H1 (cell line): ENCODE results near the gene STIM1. TPM values are rescaled to one million over a fixed set of nuclear protein-coding genes. Genes with fewer than 3 reads are reported as not detected.

Source experiments
- CTCF ChIA-PET: fragments of 300-600 bp; sonication (Branson Sonifier 250); formaldehyde crosslinking; loops from one replicate; lab custom pipeline; 2021; ENCODE audit not compliant: partially characterized antibody; lab: Charles Lee
- POLR2A ChIA-PET: fragments of 300-600 bp; sonication (Branson Sonifier 250); formaldehyde crosslinking; loops from one replicate; lab custom pipeline; 2021; ENCODE audit warnings: inconsistent platforms; ENCODE audit not compliant: partially characterized antibody; lab: Charles Lee
- DNase-seq, 2 experiments: peaks; one replicate each; pipeline versions ENCODE4 v3.0.0 to v3.0.0-alpha.2; 2010 to 2022; ENCODE audit warnings: low spot score in 2 of 2, low read depth in 1 of 2, mixed read lengths in 1 of 2
- FAIRE-seq: peaks from 2 replicates; lab custom pipeline; 2011; peaks lifted over from hg19 to GRCh38; lab: Jason Lieb, UNC
- H2AFZ ChIP-seq: 2 replicates; pipeline ENCODE4 v1.8.1; 2012; ENCODE audit warnings: low read length, inconsistent platforms
- H2AK5ac ChIP-seq: 2 replicates; pipeline ENCODE4 v1.6.1; 2013; ENCODE audit warnings: low read depth, low read length
- H2BK120ac ChIP-seq: replicated peaks from 2 replicates; pipeline ENCODE3; 2013; ENCODE audit warnings: low read depth, low read length, inconsistent platforms
- H2BK12ac ChIP-seq: 2 replicates; pipeline ENCODE4 v1.6.1; 2013; ENCODE audit warnings: low read depth, low read length
- H2BK15ac ChIP-seq: 2 replicates; pipeline ENCODE4 v1.6.1; 2013; ENCODE audit warnings: low read length
- H2BK20ac ChIP-seq: 2 replicates; pipeline ENCODE4 v1.6.1; 2013; ENCODE audit warnings: low read length
- H2BK5ac ChIP-seq: 2 replicates; pipeline ENCODE4 v1.6.1; 2013; ENCODE audit warnings: low read depth, low read length
- H3K14ac ChIP-seq: 2 replicates; pipeline ENCODE4 v1.6.1; 2013; ENCODE audit warnings: inconsistent platforms; ENCODE audit not compliant: insufficient read length
- H3K18ac ChIP-seq: 2 replicates; pipeline ENCODE4 v1.6.1; 2013; ENCODE audit warnings: low read length; ENCODE audit errors: extremely low read depth
- H3K23ac ChIP-seq: 2 replicates; pipeline ENCODE4 v1.6.1; 2013; ENCODE audit warnings: inconsistent platforms; ENCODE audit not compliant: insufficient read length
- H3K23me2 ChIP-seq: 2 replicates; pipeline ENCODE4 v1.6.1; 2013; ENCODE audit warnings: low read depth, low read length
- H3K27ac ChIP-seq: 2 replicates; pipeline ENCODE4 v1.6.1; 2011; ENCODE audit warnings: low read depth, low read length, inconsistent platforms
- H3K27me3 ChIP-seq, 4 experiments: replicated peaks in 1 of 4; 1 replicate in 1 of 4; 2 replicates in 3 of 4; pipeline versions ENCODE4 v1.6.1 to v1.8.1; 2011 to 2013; ENCODE audit warnings: low read length in 3 of 4, mild to moderate bottlenecking in 3 of 4, inconsistent platforms in 2 of 4, mixed read lengths in 2 of 4, moderate library complexity in 1 of 4; ENCODE audit not compliant: control insufficient read depth in 3 of 4, insufficient read depth in 3 of 4; ENCODE audit errors: extremely low read depth in 1 of 4
- H3K36me3 ChIP-seq, 4 experiments: 2 replicates each; pipeline versions ENCODE4 v1.6.1 to v1.8.1; 2011 to 2013; ENCODE audit warnings: mild to moderate bottlenecking in 4 of 4, low read length in 3 of 4, moderate library complexity in 2 of 4, control low read depth in 1 of 4, inconsistent platforms in 1 of 4; ENCODE audit not compliant: insufficient read depth in 4 of 4, control insufficient read depth in 2 of 4
- H3K4ac ChIP-seq: replicated peaks from 2 replicates; pipeline ENCODE3; 2013; ENCODE audit warnings: low read length, low read depth, mixed read lengths, inconsistent platforms; ENCODE audit not compliant: insufficient read length
- H3K4me1 ChIP-seq, 4 experiments: replicated peaks in 1 of 4; 1 replicate in 1 of 4; 2 replicates in 3 of 4; pipeline versions ENCODE4 v1.6.1 to v1.8.1; 2011 to 2013; ENCODE audit warnings: low read length in 3 of 4, inconsistent platforms in 2 of 4, mixed read lengths in 1 of 4; ENCODE audit not compliant: insufficient read depth in 4 of 4, control insufficient read depth in 3 of 4
- H3K4me2 ChIP-seq, 2 experiments: 2 replicates each; pipeline versions ENCODE4 v1.6.1 to v1.8.1; 2011 to 2013; ENCODE audit warnings: low read depth in 2 of 2, low read length in 2 of 2, control low read depth in 1 of 2, inconsistent platforms in 1 of 2, mild to moderate bottlenecking in 1 of 2; ENCODE audit not compliant: insufficient read depth in 1 of 2
- H3K4me3 ChIP-seq, 4 experiments: fragments of 200-600, 300-600 bp in 1 of 4; sonication (generic), shearing (Covaris generic), sonication (Bioruptor Twin) in 1 of 4; 2 replicates each; pipeline versions ENCODE4 v1.5.1 to v1.8.1; 2011 to 2016; ENCODE audit warnings: low read length in 4 of 4, low read depth in 3 of 4, control low read depth in 2 of 4, inconsistent platforms in 2 of 4, mild to moderate bottlenecking in 2 of 4, mixed read lengths in 1 of 4, moderate library complexity in 1 of 4; ENCODE audit not compliant: insufficient read depth in 2 of 4; ENCODE audit errors: extremely low read depth in 1 of 4
- H3K56ac ChIP-seq: replicated peaks from 2 replicates; pipeline ENCODE3; 2013; ENCODE audit warnings: low read depth, mild to moderate bottlenecking, mixed read lengths, low read length, inconsistent platforms; ENCODE audit not compliant: insufficient read length
- H3K79me1 ChIP-seq: 2 replicates; pipeline ENCODE4 v1.6.1; 2013; ENCODE audit warnings: low read depth, low read length, control low read depth
- H3K79me2 ChIP-seq, 2 experiments: 2 replicates each; pipeline versions ENCODE4 v1.6.1 to v1.8.1; 2012 to 2013; ENCODE audit warnings: low read length in 2 of 2, mild to moderate bottlenecking in 2 of 2, inconsistent platforms in 1 of 2; ENCODE audit not compliant: insufficient read depth in 2 of 2, control insufficient read depth in 1 of 2
- H3K9ac ChIP-seq, 4 experiments: replicated peaks in 1 of 4; 1 replicate in 1 of 4; 2 replicates in 3 of 4; pipeline versions ENCODE4 v1.6.1 to v1.8.1; 2011 to 2013; ENCODE audit warnings: low read depth in 3 of 4, low read length in 3 of 4, control low read depth in 2 of 4, mild to moderate bottlenecking in 2 of 4, moderate library complexity in 2 of 4, inconsistent platforms in 1 of 4; ENCODE audit errors: extremely low read depth in 1 of 4
- H3K9me3 ChIP-seq, 2 experiments: 2 replicates each; pipeline versions ENCODE4 v1.6.1 to v1.8.1; 2012 to 2013; ENCODE audit warnings: mild to moderate bottlenecking in 2 of 2, moderate library complexity in 2 of 2, control low read depth in 1 of 2, inconsistent platforms in 1 of 2, low read depth in 1 of 2, low read length in 1 of 2, mixed read lengths in 1 of 2; ENCODE audit not compliant: insufficient read depth in 2 of 2
- H4K20me1 ChIP-seq, 2 experiments: replicated peaks in 1 of 2; 2 replicates each; pipeline versions ENCODE3 to v1.8.1; 2011 to 2013; ENCODE audit warnings: inconsistent platforms in 2 of 2, low read length in 2 of 2, mild to moderate bottlenecking in 1 of 2; ENCODE audit not compliant: insufficient read depth in 2 of 2, control insufficient read depth in 1 of 2
- H4K5ac ChIP-seq: 2 replicates; pipeline ENCODE4 v1.6.1; 2013; ENCODE audit warnings: low read length, low read depth, mixed read lengths, inconsistent platforms; ENCODE audit not compliant: insufficient read length
- H4K8ac ChIP-seq: 2 replicates; pipeline ENCODE4 v1.8.0; 2013; ENCODE audit warnings: mild to moderate bottlenecking, moderate library complexity, low read length, inconsistent platforms; ENCODE audit not compliant: insufficient read depth; ENCODE audit errors: extremely low read depth
- H4K91ac ChIP-seq: replicated peaks from 2 replicates; pipeline ENCODE3; 2013; ENCODE audit warnings: low read length, mixed read lengths, inconsistent platforms; ENCODE audit not compliant: insufficient read length
- CBX8 ChIP-seq: fragments of 300-800, 300-1000 bp; sonication (generic); IDR thresholded peaks from 2 replicates; pipeline ENCODE4 v1.7.1; 2016; ENCODE audit warnings: low read depth, low read length, borderline replicate concordance
- GABPA ChIP-seq: IDR thresholded peaks from 2 replicates; pipeline ENCODE4 v1.6.1; 2011; ENCODE audit warnings: mild to moderate bottlenecking, low read length, moderate library complexity, borderline replicate concordance; ENCODE audit not compliant: insufficient read depth
- SIRT6 ChIP-seq: IDR thresholded peaks from one replicate; pipeline ENCODE4 v1.7.1; 2012; ENCODE audit warnings: low read length, inconsistent platforms
- SIX5 ChIP-seq: IDR thresholded peaks from 2 replicates; pipeline ENCODE4 v1.6.1; 2011; ENCODE audit warnings: mild to moderate bottlenecking, low read depth, low read length
- WGBS, 2 experiments: shearing (Covaris generic) in 1 of 2; methylation state at CpG; one replicate each; pipeline versions ENCODE4 v1.1.6 to v1.1.7; 2013 to 2015; ENCODE audit warnings: low lambda C conversion rate in 2 of 2, mixed read lengths in 2 of 2, inconsistent platforms in 1 of 2, low coverage in 1 of 2, missing lambda C conversion rate in 1 of 2; ENCODE audit not compliant: insufficient replicate concordance in 2 of 2, insufficient coverage in 1 of 2, insufficient read length in 1 of 2; ENCODE audit errors: extremely low coverage in 1 of 2, missing lambda C conversion rate in 1 of 2; 5-methylcytosine and 5-hydroxymethylcytosine counted together
- polyA plus RNA-seq, 7 experiments: library from polyadenylated mRNA; depleted of rRNA in 3 of 7; stranded (reverse) in 5 of 7; unstranded in 2 of 7; fragments of >200 nt in 5 of 7; fragments of 200-250 nt in 2 of 7; gene quantifications; 1 replicate in 5 of 7; 2 replicates in 1 of 7; 4 replicates in 1 of 7; pipeline versions ENCODE4 v1.2.1 to v1.2.3, GENCODE V29; 2011 to 2013; ENCODE audit warnings: missing spikeins in 2 of 7, mixed read lengths in 2 of 7
- total RNA-seq: library from RNA; stranded (reverse); fragmentation: NEBNext Ultra II Directional; extraction: Animal tissue kit (Norgen Biotek cat#: 25700); gene quantifications from 2 replicates; pipeline ENCODE4 v1.2.1, GENCODE V29; 2021
- TF ChIP-seq, protein P1 (sequence below), 3 experiments: IDR thresholded peaks; 1 replicate in 2 of 3; 2 replicates in 1 of 3; pipeline versions ENCODE4 v1.5.1 to v1.6.1; 2011; ENCODE audit warnings: low read length in 3 of 3, mild to moderate bottlenecking in 3 of 3, inconsistent platforms in 2 of 3, low read depth in 1 of 3, moderate library complexity in 1 of 3; ENCODE audit not compliant: insufficient read depth in 1 of 3; ENCODE audit errors: control extremely low read depth in 1 of 3

STIM1 gene
- total and polyA plus RNA-seq, 2 of the 8 experiments (the other 6 are each of a cell fraction or from before 2014, with no cell fraction given): 11.1 to 12.2 TPM

DNA sequence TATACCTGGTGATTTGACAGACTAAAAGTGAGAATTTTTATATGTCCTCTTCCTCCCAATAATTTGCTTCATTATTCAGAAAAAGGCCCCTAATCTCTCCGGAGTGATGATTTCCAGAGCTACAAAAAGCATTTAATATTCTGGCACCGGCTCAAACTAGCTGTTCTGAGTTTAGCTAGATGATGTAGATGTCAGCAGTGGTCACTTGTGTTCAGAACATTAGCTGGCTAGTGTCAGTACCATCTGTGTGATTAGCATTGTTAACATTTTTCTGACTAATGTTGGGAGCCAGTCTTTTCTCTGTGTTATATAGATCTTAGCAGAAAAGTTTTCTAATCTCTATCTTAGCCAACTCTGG is 170.5 kb downstream of the STIM1 start:
- FAIRE-seq (no peak), DNase-seq (no peak)
- Histone ChIP-seq H3K27ac (no peak overlapping the region), H2BK120ac (no peak overlapping the region), H3K9me3 (no peaks in the 10 kb centered on the region; a peak in 2 of 4 replicates), H3K4ac (no peak overlapping the region), H2BK12ac (no peak overlapping the region), H3K23ac (no peak overlapping the region), H3K9ac (no peak overlapping the region), H3K4me2 (no peak overlapping the region), H3K79me1 (no peaks in the 10 kb centered on the region), H2BK15ac (no peak overlapping the region), H3K23me2 (no peaks in the 10 kb centered on the region), H2AK5ac (no peak overlapping the region), H2AFZ (no peak overlapping the region), H4K5ac (no peak overlapping the region), H3K4me3 (no peak overlapping the region), H3K4me1 (no peaks in the 10 kb centered on the region), H3K79me2 (no peaks in the 10 kb centered on the region), H3K27me3 (no peaks in the 10 kb centered on the region), H3K14ac (no peak overlapping the region), H3K56ac (no peak overlapping the region), H3K18ac (no peak overlapping the region), H2BK20ac (no peak overlapping the region), H3K36me3 (no peaks in the 10 kb centered on the region), H4K20me1 (no peaks in the 10 kb centered on the region), H2BK5ac (no peak overlapping the region), H4K8ac (no peak overlapping the region), H4K91ac (no peak overlapping the region)
- CTCF ChIA-PET: interaction anchor here (0.9 kb wide), 1 partner anchor 155 kb away, joined by 3 read pairs; no protein-coding TSS in a partner anchor
- 89% methylated on average over 2 of the region's 2 CpGs; no CpG with 5 or more reads in 1 of the 2 experiments for WGBS, 2 experiments
- POLR2A ChIA-PET: no interaction called here
- TF ChIP-seq GABPA (no peak), CBX8 (no peak), SIRT6 (no peak), SIX5 (no peak)
- TF ChIP-seq, protein P1, sequence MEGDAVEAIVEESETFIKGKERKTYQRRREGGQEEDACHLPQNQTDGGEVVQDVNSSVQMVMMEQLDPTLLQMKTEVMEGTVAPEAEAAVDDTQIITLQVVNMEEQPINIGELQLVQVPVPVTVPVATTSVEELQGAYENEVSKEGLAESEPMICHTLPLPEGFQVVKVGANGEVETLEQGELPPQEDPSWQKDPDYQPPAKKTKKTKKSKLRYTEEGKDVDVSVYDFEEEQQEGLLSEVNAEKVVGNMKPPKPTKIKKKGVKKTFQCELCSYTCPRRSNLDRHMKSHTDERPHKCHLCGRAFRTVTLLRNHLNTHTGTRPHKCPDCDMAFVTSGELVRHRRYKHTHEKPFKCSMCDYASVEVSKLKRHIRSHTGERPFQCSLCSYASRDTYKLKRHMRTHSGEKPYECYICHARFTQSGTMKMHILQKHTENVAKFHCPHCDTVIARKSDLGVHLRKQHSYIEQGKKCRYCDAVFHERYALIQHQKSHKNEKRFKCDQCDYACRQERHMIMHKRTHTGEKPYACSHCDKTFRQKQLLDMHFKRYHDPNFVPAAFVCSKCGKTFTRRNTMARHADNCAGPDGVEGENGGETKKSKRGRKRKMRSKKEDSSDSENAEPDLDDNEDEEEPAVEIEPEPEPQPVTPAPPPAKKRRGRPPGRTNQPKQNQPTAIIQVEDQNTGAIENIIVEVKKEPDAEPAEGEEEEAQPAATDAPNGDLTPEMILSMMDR (IDR thresholded peaks at IDR 0.05; ENCODE audit: control extremely low read depth in 1 of 3, insufficient read depth in 1 of 3, low read depth in 1 of 3, low read length in 3 of 3): no peak
